SK-N-SH (cell line): ENCODE results near the gene DGKH. TPM values are rescaled to one million over a fixed set of nuclear protein-coding genes. Genes with fewer than 3 reads are reported as not detected.
A peak's percentile ranks its signal among the peaks of the same experiment; 100 is the strongest.

Source experiments
- CTCF ChIA-PET: fragments of 300-600, 350-600 bp; formaldehyde crosslinking; extraction: SDS; loops from one replicate; lab custom pipeline; 2021; lab: Yijun Ruan, JAX
- POLR2A ChIA-PET: fragments of 350-600 bp; sonication (Branson Sonifier 250); formaldehyde crosslinking; extraction: SDS; loops from one replicate; lab custom pipeline; 2020; ENCODE audit warnings: antibody characterized with exemption, inconsistent platforms; lab: Yijun Ruan, JAX
- DNase-seq: peaks from one replicate; pipeline ENCODE4 v3.0.0; 2012
- H2AFZ ChIP-seq: fragments of 200-600 bp; sonication (generic); 2 replicates; pipeline ENCODE4 v1.8.1; 2016; ENCODE audit warnings: antibody characterized with exemption, mild to moderate bottlenecking, low read depth
- H3F3A ChIP-seq: fragments of 200-600 bp; sonication (generic); replicated peaks from 2 replicates; pipeline ENCODE3; 2016; ENCODE audit warnings: antibody characterized with exemption, mild to moderate bottlenecking; ENCODE audit not compliant: insufficient read depth
- H3K27ac ChIP-seq, 2 experiments: fragments of 200-500 bp in 1 of 2; fragments of 200-600 bp in 1 of 2; sonication (Bioruptor generic) in 1 of 2; sonication (generic), shearing (Covaris generic) in 1 of 2; 2 replicates each; pipeline versions ENCODE4 v1.5.1 to v1.6.1; 2014 to 2016; ENCODE audit warnings: low read depth in 2 of 2, inconsistent platforms in 1 of 2, low read length in 1 of 2, mild to moderate bottlenecking in 1 of 2, mixed read lengths in 1 of 2
- H3K27me3 ChIP-seq: fragments of 200-600 bp; sonication (generic), shearing (Covaris generic); 2 replicates; pipeline ENCODE4 v1.6.1; 2016; ENCODE audit warnings: mixed run types; ENCODE audit not compliant: insufficient read depth
- H3K36me3 ChIP-seq, 2 experiments: fragments of 200-500 bp in 1 of 2; fragments of 200-600 bp in 1 of 2; sonication (Bioruptor generic) in 1 of 2; sonication (generic) in 1 of 2; replicated peaks in 1 of 2; 2 replicates each; pipeline versions ENCODE3 to v1.5.1; 2014 to 2016; ENCODE audit warnings: low read length in 1 of 2, mild to moderate bottlenecking in 1 of 2; ENCODE audit not compliant: insufficient read depth in 2 of 2, control insufficient read depth in 1 of 2
- H3K4me1 ChIP-seq, 2 experiments: fragments of 200-500 bp in 1 of 2; fragments of 200-600 bp in 1 of 2; sonication (Bioruptor generic) in 1 of 2; sonication (generic), shearing (Covaris generic) in 1 of 2; 2 replicates each; pipeline versions ENCODE4 v1.5.1 to v1.6.1; 2014 to 2016; ENCODE audit warnings: low read depth in 1 of 2, low read length in 1 of 2, mixed run types in 1 of 2; ENCODE audit not compliant: insufficient read depth in 2 of 2, control insufficient read depth in 1 of 2
- H3K4me2 ChIP-seq: fragments of 200-600 bp; sonication (generic), shearing (Covaris generic); 2 replicates; pipeline ENCODE4 v1.6.1; 2017; ENCODE audit warnings: mixed run types
- H3K4me3 ChIP-seq, 2 experiments: fragments of 200-500 bp in 1 of 2; fragments of 200-600 bp in 1 of 2; sonication (Bioruptor generic) in 1 of 2; sonication (generic), shearing (Covaris generic) in 1 of 2; 2 replicates each; pipeline versions ENCODE4 v1.5.1 to v1.8.1; 2014 to 2016; ENCODE audit warnings: low read depth in 2 of 2, inconsistent platforms in 1 of 2, low read length in 1 of 2, mild to moderate bottlenecking in 1 of 2, mixed read lengths in 1 of 2, moderate library complexity in 1 of 2
- H3K79me2 ChIP-seq: fragments of 200-600 bp; sonication (generic); 2 replicates; pipeline ENCODE4 v1.8.1; 2017; ENCODE audit warnings: mild to moderate bottlenecking; ENCODE audit not compliant: insufficient read depth
- H3K9ac ChIP-seq: fragments of 200-600 bp; sonication (generic); 2 replicates; pipeline ENCODE4 v1.6.1; 2017; ENCODE audit warnings: mixed run types
- H3K9me2 ChIP-seq: fragments of 200-600 bp; sonication (generic); 2 replicates; pipeline ENCODE4 v1.6.1; 2017; ENCODE audit warnings: mixed run types
- H3K9me3 ChIP-seq: fragments of 200-600 bp; sonication (generic); 2 replicates; pipeline ENCODE4 v1.6.1; 2017; ENCODE audit warnings: mixed run types, mild to moderate bottlenecking, moderate library complexity
- H4K20me1 ChIP-seq: fragments of 200-600 bp; sonication (generic); 2 replicates; pipeline ENCODE4 v1.6.1; 2017; ENCODE audit warnings: mild to moderate bottlenecking, mixed run types; ENCODE audit not compliant: insufficient read depth
- CHD2 ChIP-seq: fragments of 150-350 bp; IDR thresholded peaks from 2 replicates; pipeline ENCODE4 v1.6.1; 2018; ENCODE audit warnings: low read length; ENCODE audit not compliant: partially characterized antibody
- CTCF ChIP-seq: fragments of 200-600 bp; sonication (generic); IDR thresholded peaks from 2 replicates; pipeline ENCODE4 v1.6.1; 2017; ENCODE audit warnings: antibody characterized with exemption, mild to moderate bottlenecking, moderate library complexity
- ELF1 ChIP-seq: IDR thresholded peaks from 2 replicates; pipeline ENCODE4 v1.4.0; 2012
- EP300 ChIP-seq, 2 experiments: IDR thresholded peaks; 2 replicates each; pipeline versions ENCODE4 v1.4.0 to v1.6.1; 2012; ENCODE audit warnings: borderline replicate concordance in 1 of 2, low read depth in 1 of 2, low read length in 1 of 2
- EZH2phosphoT487 ChIP-seq: fragments of 200-600 bp; sonication (generic); IDR thresholded peaks from 2 replicates; pipeline ENCODE4 v1.6.1; 2017; ENCODE audit warnings: low read depth, mixed run types, mild to moderate bottlenecking, antibody characterized with exemption, moderate library complexity, borderline replicate concordance
- FOXM1 ChIP-seq: IDR thresholded peaks from 2 replicates; pipeline ENCODE4 v1.4.0; 2012; ENCODE audit warnings: low read depth, mild to moderate bottlenecking
- JUND ChIP-seq: IDR thresholded peaks from 2 replicates; pipeline ENCODE4 v1.4.0; 2012
- MAX ChIP-seq: IDR thresholded peaks from 2 replicates; pipeline ENCODE4 v1.4.0; 2012; ENCODE audit warnings: low read depth
- NFIC ChIP-seq: IDR thresholded peaks from 2 replicates; pipeline ENCODE4 v1.4.0; 2012; ENCODE audit warnings: borderline replicate concordance
- NRF1 ChIP-seq: IDR thresholded peaks from 2 replicates; pipeline ENCODE4 v1.6.1; 2012; ENCODE audit warnings: low read depth, mild to moderate bottlenecking, low read length
- RAD21 ChIP-seq: IDR thresholded peaks from 2 replicates; pipeline ENCODE4 v1.6.1; 2012; ENCODE audit warnings: mild to moderate bottlenecking, low read length
- RCOR1 ChIP-seq: fragments of 150-350 bp; IDR thresholded peaks from 2 replicates; pipeline ENCODE4 v1.6.1; 2017; ENCODE audit warnings: antibody characterized with exemption, low read length
- REST ChIP-seq: IDR thresholded peaks from 2 replicates; pipeline ENCODE4 v1.6.1; 2012; ENCODE audit warnings: mild to moderate bottlenecking, low read depth, low read length, moderate library complexity
- SIN3A ChIP-seq: IDR thresholded peaks from 2 replicates; pipeline ENCODE4 v1.6.1; 2012; ENCODE audit warnings: low read depth, mild to moderate bottlenecking, low read length, moderate library complexity, borderline replicate concordance
- SMC3 ChIP-seq: IDR thresholded peaks from 2 replicates; pipeline ENCODE4 v1.6.1; 2012; ENCODE audit warnings: low read depth, low read length, improper control_type of control experiment
- USF1 ChIP-seq: IDR thresholded peaks from 2 replicates; pipeline ENCODE4 v1.4.0; 2012; ENCODE audit warnings: low read depth, borderline replicate concordance
- USF2 ChIP-seq: fragments of 150-350 bp; IDR thresholded peaks from 2 replicates; pipeline ENCODE4 v1.6.1; 2017; ENCODE audit warnings: antibody characterized with exemption, low read length, low read depth, borderline replicate concordance
- ZBTB33 ChIP-seq: IDR thresholded peaks from 2 replicates; pipeline ENCODE4 v1.4.0; 2012; ENCODE audit warnings: low read depth, borderline replicate concordance
- WGBS: methylation state at CpG from one replicate; pipeline ENCODE4 v1.1.6; 2017; ENCODE audit warnings: low lambda C conversion rate; 5-methylcytosine and 5-hydroxymethylcytosine counted together
- polyA plus RNA-seq, 3 experiments: library from polyadenylated mRNA; depleted of rRNA; stranded (reverse); fragments of >200 nt; gene quantifications; 2 replicates each; pipeline ENCODE4 v1.2.3, GENCODE V29; 2012

DGKH gene
- polyA plus RNA-seq, 1 of the 3 experiments (the other 2 are of a cell fraction): 2.5 TPM

- H4K20me1 ChIP-seq: no peaks in the 10 kb centered on the region
- peaks cover 8 to 32% of the 10 kb centered on the region in 2 experiments for H3K36me3 ChIP-seq
- H3K4me3 ChIP-seq: no peak overlapping the region
- H2AFZ ChIP-seq: no peak overlapping the region
- POLR2A ChIA-PET: no interaction called here
- no peak for DNase-seq
- H3K9me2 ChIP-seq: no peaks in the 10 kb centered on the region
- H3K79me2 ChIP-seq: no peaks in the 10 kb centered on the region
- no peaks in the 10 kb centered on the region for H3K27me3 ChIP-seq
- no peak overlapping the region for H3K4me2 ChIP-seq
- no peak overlapping the region for H3K27ac ChIP-seq
- no peak overlapping the region for H3K9ac ChIP-seq
- H3F3A ChIP-seq: no peaks in the 10 kb centered on the region
- 100% methylated on average over 1 of the region's 1 CpG for WGBS
- peaks cover 0 to 4% of the 10 kb centered on the region in 2 experiments; a peak in 2 of 4 replicates for H3K4me1 ChIP-seq
- CTCF ChIA-PET: no interaction called here
- TF ChIP-seq USF1: no peak
- H3K9me3 ChIP-seq: no peaks in the 10 kb centered on the region
Observed at GRCh38 chr13:42233726-42234125, 185.3 kb downstream of the DGKH start.

GRCh38 chr13:42239161-42239560, 190.7 kb downstream of the DGKH start:
- no peaks in the 10 kb centered on the region for H3K9me2 ChIP-seq
- H3K79me2 ChIP-seq: no peaks in the 10 kb centered on the region
- H3K36me3 ChIP-seq: peaks cover 2 to 8% of the 10 kb centered on the region in 2 experiments
- no peaks in the 10 kb centered on the region for H3K9me3 ChIP-seq
- H4K20me1 ChIP-seq: no peaks in the 10 kb centered on the region
- no peak for DNase-seq
- peaks cover 0 to 4% of the 10 kb centered on the region in 2 experiments; a peak in 2 of 4 replicates for H3K4me1 ChIP-seq
- H2AFZ ChIP-seq: no peak overlapping the region
- no peak overlapping the region for H3K4me3 ChIP-seq
- peak overlapping the region in 1 of 2 experiments; percentile 32; a peak in 1 of 4 replicates for H3K27ac ChIP-seq
- H3K9ac ChIP-seq: no peak overlapping the region
- no peak overlapping the region for H3K4me2 ChIP-seq
- POLR2A ChIA-PET: no interaction called here
- CTCF ChIA-PET: no interaction called here
- no peak for TF ChIP-seq EZH2phosphoT487
- no peak for TF ChIP-seq CTCF
- no peak for TF ChIP-seq RCOR1
- no peak for TF ChIP-seq EP300 (IDR thresholded peaks at IDR 0.05; ENCODE audit: borderline replicate concordance in 1 of 2, low read depth in 1 of 2, low read length in 1 of 2)
- TF ChIP-seq SIN3A: no peak
- no peak for TF ChIP-seq ELF1
- TF ChIP-seq ZBTB33: no peak
- TF ChIP-seq JUND: no peak
- no peak for TF ChIP-seq NFIC
- no peak for TF ChIP-seq USF2
- no peak for TF ChIP-seq RAD21
- no peak for TF ChIP-seq SMC3
- TF ChIP-seq CHD2: no peak
- no peak for TF ChIP-seq FOXM1
- no peak for TF ChIP-seq REST
- TF ChIP-seq MAX: no peak
- no peak for TF ChIP-seq NRF1
- H3K27me3 ChIP-seq: no peaks in the 10 kb centered on the region
- 100% methylated on average over 1 of the region's 1 CpG for WGBS
- peaks cover 6% of the 10 kb centered on the region for H3F3A ChIP-seq
